GM21576 (cell line): ENCODE results near the gene BACH2.

Source experiments
- ATAC-seq: cut with Tn5 transposase; IDR thresholded peaks from one replicate; pipeline ENCODE4 v1.9.1; 2021; ENCODE audit warnings: mild to moderate bottlenecking, moderate library complexity; ENCODE audit not compliant: unreplicated experiment

Gene BACH2

DNA sequence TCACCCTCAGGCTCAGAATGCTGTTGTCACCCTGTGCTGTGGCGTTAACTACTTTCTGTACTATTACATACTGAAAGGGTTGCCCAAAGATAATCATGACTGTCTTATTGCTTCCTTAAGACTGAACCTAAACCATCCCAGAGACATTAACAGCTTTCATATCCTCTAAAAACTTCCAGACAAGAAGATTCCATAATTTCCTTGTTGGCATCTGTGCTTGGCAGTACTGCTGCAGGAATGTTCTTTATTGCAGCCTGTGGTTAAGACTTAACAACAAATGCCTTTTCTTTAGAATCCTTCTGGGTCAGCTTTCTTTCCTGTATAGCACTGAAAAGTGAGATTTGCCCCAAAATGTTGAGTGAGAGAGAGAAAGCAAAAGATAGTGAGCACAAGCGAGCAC, 292.7 kb downstream of the BACH2 start:
- ATAC-seq: no peak

- ATAC-seq: no peak
Observed at GRCh38 chr6:90003069-90003795, 293.4 kb downstream of the BACH2 start.

DNA sequence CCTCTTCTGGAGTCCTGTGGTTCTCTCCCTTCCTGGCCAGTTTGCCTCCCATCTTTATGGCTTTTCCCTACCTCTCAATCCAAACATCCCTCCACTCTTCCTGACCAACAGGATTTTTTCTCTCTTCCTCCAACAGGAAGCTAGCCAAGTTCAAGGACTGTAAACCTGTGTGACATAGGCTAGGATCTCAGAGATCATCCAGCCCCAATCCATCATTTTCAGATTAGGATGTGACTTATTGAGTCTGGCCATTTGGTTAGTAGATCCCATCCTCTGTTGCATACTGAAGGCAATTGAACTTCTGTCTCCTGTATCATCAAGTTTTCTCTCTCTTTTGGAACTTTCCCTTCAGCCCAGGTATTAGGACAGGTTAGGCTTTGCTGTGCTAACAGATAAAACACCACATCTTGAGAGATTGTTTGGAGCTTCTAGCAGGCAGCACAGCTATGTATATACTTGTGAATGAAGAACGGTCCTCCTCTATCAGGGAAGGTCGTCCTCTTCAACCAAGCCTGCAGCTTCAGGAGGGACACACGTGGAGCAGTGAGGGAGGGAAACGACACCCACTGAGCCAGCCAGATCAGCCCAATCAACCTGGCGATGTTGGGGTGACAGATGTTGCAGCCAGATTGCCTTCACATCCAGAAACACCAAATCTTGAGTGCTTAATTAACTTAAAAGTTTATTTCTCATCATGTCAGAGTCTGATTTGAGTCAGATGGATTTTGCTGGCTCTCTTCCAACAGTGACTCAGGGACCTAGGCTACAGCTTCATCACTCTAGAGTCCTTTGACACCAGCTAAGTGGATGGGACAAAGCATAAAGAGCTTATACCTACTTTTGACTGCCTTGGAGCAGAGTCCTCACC, 295.5 kb downstream of the BACH2 start:
- ATAC-seq: no peak

- no peak for ATAC-seq
Observed at GRCh38 chr6:89999945-90000825, 296.5 kb downstream of the BACH2 start.

DNA sequence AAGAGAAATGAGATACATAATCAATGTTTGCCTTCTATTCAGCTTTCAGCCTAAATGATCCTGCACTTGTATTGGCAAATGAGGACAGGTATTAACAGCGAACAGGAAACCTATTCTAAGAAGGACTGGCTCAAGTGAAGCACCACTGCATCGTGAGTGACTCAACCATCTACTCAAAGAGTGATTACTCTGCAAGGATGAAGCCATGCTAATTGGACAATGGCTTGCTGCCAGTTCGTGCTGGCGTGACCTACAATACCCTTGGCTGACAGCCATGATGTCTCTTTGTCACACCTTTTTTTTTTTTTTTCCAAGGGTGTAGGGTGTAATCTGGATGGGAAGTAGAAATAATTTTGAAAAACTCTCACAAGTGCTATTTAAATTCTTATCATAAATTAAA, 297.5 kb downstream of the BACH2 start:
- no peak for ATAC-seq

- no peak for ATAC-seq
Observed at GRCh38 chr6:89997456-89998445, 298.9 kb downstream of the BACH2 start.

DNA sequence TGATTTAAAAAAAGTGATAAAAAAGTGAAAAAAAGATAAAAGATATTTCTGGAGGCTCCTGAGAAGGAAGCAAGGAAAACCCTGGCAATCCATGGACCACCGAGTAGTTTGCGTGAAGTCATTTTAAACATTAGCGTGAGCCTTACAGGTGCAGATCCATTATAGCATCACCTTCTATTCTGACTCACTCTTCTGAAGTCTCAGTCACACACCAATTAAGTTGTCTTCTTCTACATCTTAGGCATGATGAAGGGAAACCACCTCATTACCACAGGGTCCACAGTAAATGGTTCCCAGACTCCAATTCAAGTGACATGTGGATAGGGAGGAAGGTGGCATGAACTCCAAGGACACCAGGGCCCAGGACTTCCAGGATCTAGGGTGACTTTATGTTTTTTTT, 303.2 kb downstream of the BACH2 start:
- ATAC-seq: no peak

- ATAC-seq: no peak
Observed at GRCh38 chr6:89992818-89993217, 303.8 kb downstream of the BACH2 start.

DNA sequence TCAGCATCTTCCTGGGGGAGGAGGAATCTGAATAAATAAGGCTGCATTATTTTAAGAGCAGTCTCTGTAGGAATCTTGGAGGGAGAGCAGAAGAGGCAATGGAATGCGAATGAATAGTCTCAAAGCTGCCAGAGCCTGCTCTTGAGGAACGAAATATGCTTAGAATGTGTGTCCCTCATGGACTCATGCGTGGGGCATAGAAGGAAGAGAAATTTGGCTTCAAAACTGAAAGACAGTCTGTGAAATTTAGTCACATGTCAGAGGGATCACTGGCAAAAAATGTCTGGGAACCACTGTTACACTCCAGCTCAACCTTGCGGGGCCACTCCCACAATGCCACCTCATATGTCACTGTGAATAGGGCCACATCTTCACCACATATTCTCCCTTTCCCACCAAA, 306.9 kb downstream of the BACH2 start:
- ATAC-seq: no peak

GRCh38 chr6:89987830-89988229, 308.8 kb downstream of the BACH2 start:
- no peak for ATAC-seq

DNA sequence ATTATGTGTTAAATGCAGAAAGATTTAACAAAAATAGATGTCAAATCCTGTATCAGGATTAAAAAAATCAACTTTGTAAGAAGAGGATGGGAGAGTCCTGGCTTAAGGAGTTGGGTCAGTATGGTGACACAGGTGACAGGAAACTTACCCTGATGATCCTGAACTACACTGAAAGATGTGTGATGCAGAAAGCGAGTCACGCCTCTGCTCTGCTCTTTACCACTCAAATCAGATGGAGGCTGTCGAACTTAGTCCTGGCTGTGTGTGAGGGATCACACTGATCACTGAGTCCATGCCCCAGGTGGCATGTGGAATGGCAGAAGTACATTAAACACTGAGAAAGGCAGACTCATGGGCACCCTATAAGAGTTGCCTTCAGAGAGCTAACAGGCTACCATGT, 309.5 kb downstream of the BACH2 start:
- no peak for ATAC-seq

DNA sequence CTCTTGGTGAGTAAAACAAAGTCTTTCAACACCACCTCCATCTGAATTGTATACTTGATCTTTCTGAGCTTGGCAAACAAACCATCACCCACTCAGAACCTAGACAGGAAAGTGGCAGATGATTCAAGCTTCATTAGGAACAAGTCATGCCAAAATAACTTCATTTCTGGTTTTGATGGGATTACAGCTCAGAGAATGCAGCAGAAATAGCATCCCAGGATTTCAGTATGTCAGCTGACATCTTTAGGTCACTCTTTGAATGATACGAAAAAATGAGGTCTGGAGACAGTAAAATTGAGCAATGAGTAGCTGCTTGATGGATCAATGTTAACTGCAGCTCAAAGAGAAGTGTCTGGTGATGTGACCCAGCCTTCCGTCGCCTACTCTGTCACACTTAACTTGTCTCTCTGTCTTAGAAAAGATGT, 310.0 kb downstream of the BACH2 start:
- no peak for ATAC-seq

DNA sequence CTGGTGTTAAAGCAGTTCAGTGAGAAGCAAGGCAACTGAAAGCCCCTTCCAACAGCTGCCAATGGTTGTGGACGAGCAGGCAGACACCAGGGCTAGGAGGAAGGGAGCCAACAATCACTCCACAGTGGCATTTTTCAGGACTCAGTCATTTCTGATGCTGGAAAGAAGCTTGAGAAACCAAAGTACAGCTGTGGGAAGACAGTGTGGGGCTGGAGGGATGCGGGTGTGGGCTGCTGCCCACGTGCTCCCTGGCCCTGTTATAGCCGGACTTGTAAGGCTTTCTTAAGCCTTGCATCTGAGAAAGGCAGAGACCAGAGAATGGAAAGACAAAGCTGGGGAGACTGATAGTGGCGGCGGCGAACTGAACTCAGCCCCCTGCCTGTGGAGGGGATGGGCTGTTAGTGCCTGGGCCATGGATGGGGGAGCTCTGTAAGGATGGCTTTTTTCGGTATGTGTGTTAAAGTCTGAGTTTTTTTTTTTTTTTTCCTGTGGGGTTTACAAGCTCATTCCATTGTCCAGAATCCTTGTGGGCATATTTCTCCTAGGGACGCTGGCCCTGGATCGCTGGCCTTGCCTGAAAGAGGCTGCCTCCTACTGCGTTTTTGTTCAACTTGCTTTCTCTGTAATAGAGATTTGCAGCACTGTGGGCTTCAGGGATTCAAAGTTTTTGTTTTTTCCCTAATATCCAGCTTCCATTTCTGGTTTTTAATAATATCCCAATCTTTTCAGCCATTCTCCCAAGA, 310.7 kb downstream of the BACH2 start:
- no peak for ATAC-seq

GRCh38 chr6:89984926-89985750, 311.5 kb downstream of the BACH2 start:
- no peak for ATAC-seq

- no peak for ATAC-seq
Observed at GRCh38 chr6:89980353-89980752, 316.3 kb downstream of the BACH2 start.

DNA sequence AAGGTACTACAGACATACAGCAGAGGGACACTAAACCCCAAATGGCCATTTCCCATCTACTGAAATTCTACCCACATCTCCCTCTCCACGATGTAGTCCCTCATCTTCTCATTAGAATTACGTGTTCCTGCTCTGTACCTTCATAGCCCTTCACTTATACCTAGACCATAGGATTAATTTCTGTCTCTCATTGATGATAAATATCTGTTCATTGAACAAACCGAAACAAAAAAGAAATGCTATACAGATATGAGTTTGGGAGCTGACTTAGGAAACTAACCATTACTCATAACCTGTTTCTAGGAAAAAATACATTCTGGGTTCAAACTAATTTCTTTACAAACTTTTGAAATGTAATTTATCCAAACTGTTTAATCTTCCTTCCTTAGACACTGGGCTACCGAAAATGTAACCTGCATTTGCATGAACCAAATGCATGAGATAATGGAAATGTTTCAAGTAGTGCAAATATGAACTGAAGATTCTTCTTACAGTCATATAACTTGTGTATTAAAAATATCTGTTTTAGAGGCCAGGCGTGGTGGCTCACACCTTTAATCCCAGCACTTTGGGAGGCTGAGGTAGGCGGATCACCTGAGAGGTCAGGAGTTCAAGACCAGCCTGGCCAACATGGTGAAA, 317.0 kb downstream of the BACH2 start:
- ATAC-seq: no peak

DNA sequence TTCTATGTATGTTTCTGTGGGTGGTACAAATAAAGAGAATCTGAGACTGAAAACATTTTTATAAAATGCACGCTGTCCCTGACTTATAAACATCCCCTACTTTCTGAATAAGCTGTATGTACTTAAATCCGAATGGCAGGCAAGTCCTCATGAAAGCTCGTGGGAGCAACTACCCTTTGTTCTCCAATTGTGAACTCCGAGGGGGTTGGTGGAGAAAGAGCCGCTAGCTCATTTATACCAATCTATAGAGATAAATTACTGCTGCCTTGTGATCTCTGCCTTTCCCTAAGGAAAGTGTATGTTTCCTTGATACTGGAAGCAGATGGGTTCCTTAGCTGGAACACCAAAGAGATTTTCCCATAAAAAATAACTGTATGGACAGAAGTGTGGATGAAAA, 317.9 kb downstream of the BACH2 start:
- ATAC-seq: no peak
